Fibroblast of mammary gland (primary cell): ENCODE results near the gene DMC1.

Experiments
- DNase-seq: peaks from one replicate; pipeline ENCODE4 v3.0.0-alpha.2; 2010; ENCODE audit warnings: low read depth
- H3K4me3 ChIP-seq: 2 replicates; pipeline ENCODE4 v1.5.1; 2011; ENCODE audit warnings: low read depth, mild to moderate bottlenecking, low read length, moderate library complexity; ENCODE audit not compliant: control insufficient read depth
- TF ChIP-seq, protein P1 (sequence below): conservative IDR thresholded peaks from 2 replicates; pipeline ENCODE4 v1.5.1; 2011; ENCODE audit warnings: low read depth, low read length, inconsistent platforms; ENCODE audit not compliant: control insufficient read depth, insufficient read depth

Gene DMC1

DNA sequence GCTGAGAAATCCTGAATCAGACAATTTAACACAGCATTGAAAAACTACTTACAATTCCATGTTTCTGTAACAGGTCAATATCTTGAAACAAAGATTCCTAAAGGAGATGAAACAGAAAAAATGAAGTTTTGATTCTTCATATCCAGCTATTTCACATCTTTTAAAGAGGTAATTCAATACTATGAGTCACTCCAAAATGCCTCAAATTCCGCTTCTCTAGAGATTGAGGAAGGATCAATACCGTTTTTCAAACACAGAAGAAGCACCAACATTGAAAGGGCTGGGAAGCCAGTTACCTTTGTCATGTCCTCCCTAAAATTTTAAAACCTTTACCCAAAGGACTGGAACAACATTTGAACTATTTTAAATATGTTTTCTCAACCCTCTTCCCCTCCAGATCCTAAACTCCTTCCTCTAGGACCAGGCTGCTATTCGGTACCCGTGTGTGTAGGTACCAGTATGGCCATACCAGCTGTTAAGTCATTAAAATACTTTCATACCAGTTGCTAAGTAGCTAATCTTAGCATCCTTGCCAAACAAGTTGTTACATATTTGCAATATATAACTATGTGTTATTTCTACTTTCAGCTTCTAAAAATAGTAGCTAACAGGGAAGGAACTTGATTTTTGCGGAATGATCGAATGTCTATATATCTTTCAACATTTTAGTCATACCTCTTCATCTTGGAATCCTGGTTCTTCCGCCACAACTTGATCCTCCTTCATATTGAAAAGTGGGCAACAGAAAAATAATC lies 2.3 kb downstream of the DMC1 start:
- DNase-seq, result no peak
- TF ChIP-seq, protein P1, sequence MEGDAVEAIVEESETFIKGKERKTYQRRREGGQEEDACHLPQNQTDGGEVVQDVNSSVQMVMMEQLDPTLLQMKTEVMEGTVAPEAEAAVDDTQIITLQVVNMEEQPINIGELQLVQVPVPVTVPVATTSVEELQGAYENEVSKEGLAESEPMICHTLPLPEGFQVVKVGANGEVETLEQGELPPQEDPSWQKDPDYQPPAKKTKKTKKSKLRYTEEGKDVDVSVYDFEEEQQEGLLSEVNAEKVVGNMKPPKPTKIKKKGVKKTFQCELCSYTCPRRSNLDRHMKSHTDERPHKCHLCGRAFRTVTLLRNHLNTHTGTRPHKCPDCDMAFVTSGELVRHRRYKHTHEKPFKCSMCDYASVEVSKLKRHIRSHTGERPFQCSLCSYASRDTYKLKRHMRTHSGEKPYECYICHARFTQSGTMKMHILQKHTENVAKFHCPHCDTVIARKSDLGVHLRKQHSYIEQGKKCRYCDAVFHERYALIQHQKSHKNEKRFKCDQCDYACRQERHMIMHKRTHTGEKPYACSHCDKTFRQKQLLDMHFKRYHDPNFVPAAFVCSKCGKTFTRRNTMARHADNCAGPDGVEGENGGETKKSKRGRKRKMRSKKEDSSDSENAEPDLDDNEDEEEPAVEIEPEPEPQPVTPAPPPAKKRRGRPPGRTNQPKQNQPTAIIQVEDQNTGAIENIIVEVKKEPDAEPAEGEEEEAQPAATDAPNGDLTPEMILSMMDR, result no peak
- H3K4me3 ChIP-seq, result no peak overlapping the region

DNA sequence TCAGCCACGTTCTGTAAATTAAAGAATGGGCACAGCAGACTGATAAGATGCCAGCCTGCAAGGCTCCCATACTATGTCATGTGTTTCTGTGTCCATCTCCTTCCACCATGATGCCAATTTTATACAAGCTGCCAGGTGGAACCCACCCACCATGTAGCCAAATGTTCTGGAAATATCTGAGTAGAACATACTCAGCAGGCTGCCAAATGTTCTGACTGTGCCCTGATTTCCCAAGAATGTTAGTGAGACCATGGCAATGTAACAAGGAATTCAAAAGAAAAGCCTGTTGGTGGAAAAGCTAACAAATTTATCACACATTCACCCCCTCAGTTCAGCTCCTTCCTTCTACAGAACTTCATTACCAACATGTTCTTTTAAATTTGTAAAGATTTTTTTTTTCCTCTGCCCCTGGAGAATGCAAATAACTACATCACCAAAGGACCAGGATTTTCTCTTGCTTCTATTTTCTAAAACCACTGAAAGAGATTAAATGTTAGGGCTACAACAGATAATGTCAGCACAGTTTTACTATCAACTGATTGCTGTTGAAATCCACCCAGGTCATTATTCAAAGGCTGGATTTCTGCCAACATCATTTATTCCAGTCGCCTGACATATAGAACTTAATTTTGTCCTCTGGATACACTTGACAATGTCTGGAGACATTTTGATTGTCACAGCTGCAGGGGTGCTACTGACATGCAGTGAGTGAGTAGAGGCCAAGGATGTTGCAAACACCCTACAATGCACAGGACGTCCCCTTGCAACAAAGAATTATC lies 3.1 kb downstream of the DMC1 start:
- TF ChIP-seq, protein P1, result no peak
- no peak overlapping the region for H3K4me3 ChIP-seq
- no peak for DNase-seq

DNA sequence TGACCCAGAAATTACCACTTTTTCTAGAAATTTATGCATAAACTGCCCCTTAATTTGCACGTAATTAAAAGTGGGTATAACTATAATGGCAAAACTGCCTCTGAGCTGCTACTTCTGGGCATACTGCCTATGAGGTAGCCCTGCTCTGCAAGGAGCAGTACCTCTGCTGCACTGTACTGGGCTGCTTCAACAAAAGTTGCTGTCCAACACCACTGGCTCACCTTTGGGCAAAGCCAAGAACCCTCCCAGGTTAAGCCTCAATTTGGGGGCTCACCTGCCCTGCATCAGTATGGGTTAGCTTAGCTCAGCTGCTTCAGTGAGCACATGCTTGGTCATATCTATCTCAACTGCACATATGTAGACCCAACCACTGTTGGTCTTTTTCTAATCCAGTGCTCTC lies 4.5 kb downstream of the DMC1 start:
- TF ChIP-seq, protein P1, result no peak
- no peak overlapping the region for H3K4me3 ChIP-seq
- no peak for DNase-seq

DNA sequence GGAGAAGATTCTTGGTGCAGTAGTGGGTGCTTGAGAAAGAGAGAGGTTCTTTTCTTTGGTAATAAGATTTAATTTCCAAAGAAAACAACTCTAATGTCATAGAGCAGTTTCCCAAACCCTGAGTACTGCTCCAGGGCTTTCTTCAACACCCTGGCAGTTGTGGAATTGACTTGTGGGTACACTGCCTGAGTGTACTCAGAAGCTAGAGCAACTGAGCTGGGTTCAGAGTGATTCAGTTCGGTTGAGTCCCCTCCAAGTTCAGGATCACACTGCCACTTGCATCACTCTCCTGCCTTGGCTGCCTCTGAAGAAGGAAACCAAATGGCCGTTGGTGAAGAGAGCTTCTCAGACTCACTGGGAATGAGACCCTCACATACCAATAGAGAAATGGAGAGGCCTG lies 5.3 kb downstream of the DMC1 start:
- TF ChIP-seq, protein P1, result no peak
- no peak overlapping the region for H3K4me3 ChIP-seq
- DNase-seq, result peak; percentile 17

DNA sequence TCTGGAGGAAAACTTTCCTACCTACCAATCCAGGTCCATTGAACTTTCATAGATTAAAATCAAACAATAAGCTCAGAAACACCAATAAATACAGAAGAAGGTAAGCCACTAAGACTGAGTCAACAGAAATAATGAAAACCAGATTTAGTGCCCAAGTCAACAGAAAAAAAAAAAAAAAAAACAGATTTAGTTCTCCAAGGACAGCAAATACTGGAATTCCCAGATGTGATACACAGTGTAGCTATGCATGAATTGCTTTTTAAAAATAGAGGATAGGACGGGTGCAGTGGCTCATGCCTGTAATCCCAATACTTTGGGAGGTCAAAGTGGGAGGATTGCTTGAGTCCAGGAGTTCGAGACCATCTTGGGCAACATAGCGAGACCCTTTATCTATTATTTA lies 15.7 kb downstream of the DMC1 start:
- H3K4me3 ChIP-seq, result no peak overlapping the region
- peak; percentile 91 for DNase-seq
- TF ChIP-seq, protein P1, result no peak

DNA sequence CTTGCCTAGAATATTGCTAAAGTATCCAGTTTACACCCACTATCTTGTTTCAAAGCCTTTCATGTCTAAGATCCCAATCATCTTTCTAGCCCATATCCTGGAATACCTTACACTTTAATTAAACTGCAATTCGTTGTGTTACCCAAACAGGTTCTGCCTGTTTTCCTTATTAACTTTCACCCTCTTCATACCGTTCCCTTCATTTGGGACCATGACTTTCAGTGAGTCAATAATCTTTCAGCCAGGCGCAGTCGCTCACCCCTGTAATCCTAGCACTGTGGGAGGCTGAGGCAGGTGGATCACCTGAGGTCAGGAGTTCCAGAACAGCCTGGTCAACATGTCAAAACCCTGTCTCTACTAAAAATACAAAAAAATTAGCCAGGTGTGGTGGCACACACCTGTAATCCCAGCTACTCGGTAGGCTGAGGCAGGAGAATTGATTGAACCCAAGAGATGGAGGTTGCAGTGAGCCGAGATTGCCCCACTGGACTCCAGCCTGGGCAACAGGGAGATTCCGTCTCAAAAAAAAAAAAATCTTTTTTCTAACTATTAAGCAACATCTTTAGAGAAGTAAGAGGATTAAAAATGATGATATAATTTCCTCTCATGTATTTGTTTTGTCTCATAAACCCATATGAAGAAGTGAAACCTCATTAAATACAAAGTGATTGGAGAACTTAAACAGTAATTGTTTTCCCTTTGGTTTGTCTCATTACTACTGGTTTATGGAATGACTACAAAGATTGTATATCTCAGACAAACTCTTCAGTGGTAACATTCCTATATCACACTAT lies 20.7 kb downstream of the DMC1 start:
- H3K4me3 ChIP-seq, result no peak overlapping the region
- no peak for DNase-seq
- TF ChIP-seq, protein P1, result no peak
